Endodermal cell (in vitro differentiated cells): Measurements from ENCODE around the gene GPBAR1. TPM values are rescaled to one million over a fixed set of nuclear protein-coding genes. Genes with fewer than 3 reads are reported as not detected.
A peak's percentile ranks its signal among the peaks of the same experiment; 100 is the strongest.
"Not testable (repeated sequence)": the region's sequence is repeated elsewhere in the genome, so short reads cannot be mapped to it uniquely, and the experiment has no call there.

ENCODE experiments used
- DNase-seq: peaks from one replicate; pipeline ENCODE4 v3.0.0-alpha.2; 2017
- H3K27ac ChIP-seq: 2 replicates; pipeline ENCODE4 v1.5.1; 2013; ENCODE audit warnings: mild to moderate bottlenecking, low read depth, low read length, moderate library complexity
- H3K27me3 ChIP-seq: 2 replicates; pipeline ENCODE4 v1.6.1; 2013; ENCODE audit warnings: mild to moderate bottlenecking, low read length, moderate library complexity; ENCODE audit not compliant: insufficient read depth, control insufficient read depth, poor library complexity, severe bottlenecking
- H3K36me3 ChIP-seq: 2 replicates; pipeline ENCODE4 v1.7.0; 2013; ENCODE audit warnings: mild to moderate bottlenecking, low read length, moderate library complexity; ENCODE audit not compliant: control insufficient read depth, insufficient read depth
- H3K4me1 ChIP-seq: one replicate; pipeline ENCODE4 v1.7.0; 2013; ENCODE audit warnings: low read length; ENCODE audit not compliant: control insufficient read depth, insufficient read depth
- H3K4me3 ChIP-seq: 2 replicates; pipeline ENCODE4 v1.5.1; 2013; ENCODE audit warnings: mild to moderate bottlenecking, low read length, moderate library complexity
- H3K9ac ChIP-seq: 2 replicates; pipeline ENCODE4 v1.6.1; 2013; ENCODE audit warnings: mild to moderate bottlenecking, low read length, moderate library complexity; ENCODE audit not compliant: poor library complexity, severe bottlenecking; ENCODE audit errors: extremely low read depth
- H3K9me3 ChIP-seq: 2 replicates; pipeline ENCODE4 v1.6.1; 2013; ENCODE audit warnings: mild to moderate bottlenecking, low read length, moderate library complexity; ENCODE audit not compliant: control insufficient read depth
- H3K27ac Mint-ChIP-seq: 2 replicates; pipeline ENCODE4 v1.8.0; 2020; ENCODE audit warnings: mixed read lengths
- H3K27me3 Mint-ChIP-seq: 2 replicates; pipeline ENCODE4 v1.8.0; 2021; ENCODE audit warnings: mild to moderate bottlenecking, mixed read lengths; ENCODE audit not compliant: insufficient read depth
- H3K36me3 Mint-ChIP-seq: 2 replicates; pipeline ENCODE4 v1.8.0; 2020; ENCODE audit warnings: low read depth, mixed read lengths
- H3K4me1 Mint-ChIP-seq: 2 replicates; pipeline ENCODE4 v1.8.0; 2020; ENCODE audit warnings: mixed read lengths
- H3K4me3 Mint-ChIP-seq: 2 replicates; pipeline ENCODE4 v1.8.0; 2020; ENCODE audit warnings: mild to moderate bottlenecking, moderate library complexity, mixed read lengths
- H3K9me3 Mint-ChIP-seq: 2 replicates; pipeline ENCODE4 v1.8.0; 2020; ENCODE audit warnings: mild to moderate bottlenecking, mixed read lengths
- CTCF ChIP-seq: fragments of 200-600 bp; sonication (generic); conservative IDR thresholded peaks from 2 replicates; pipeline ENCODE4 v1.5.0; 2021; ENCODE audit warnings: antibody characterized with exemption, mild to moderate bottlenecking
- WGBS, 2 experiments: methylation state at CpG; one replicate each; pipeline versions ENCODE4 v1.1.5 to v1.1.7; 2013; ENCODE audit warnings: missing lambda C conversion rate in 2 of 2, mixed read lengths in 1 of 2; ENCODE audit not compliant: insufficient coverage in 1 of 2, insufficient read length in 1 of 2; 5-methylcytosine and 5-hydroxymethylcytosine counted together
- total RNA-seq, 2 donors: library from RNA; stranded (reverse); fragmentation: NEBNext Ultra II Directional in 1 of 2; extraction: Animal tissue kit (Norgen Biotek cat#: 25700) in 1 of 2; gene quantifications; 2 replicates in 1 of 2; 3 replicates in 1 of 2; pipeline ENCODE4 v1.2.1, GENCODE V29; 2021

GPBAR1 gene
- total RNA-seq, 2 donors from 2014 or later: 0.18 TPM

- 90 to 91% methylated on average over 3 to 11 of the region's 11 CpGs for WGBS, 2 experiments
- peak overlapping the region; percentile 78 for H3K27ac Mint-ChIP-seq
Measured at GRCh38 chr2:218310853-218311540, 50.2 kb downstream of the GPBAR1 start.

GRCh38 chr2:218311541-218312266 lies 50.9 kb downstream of the GPBAR1 start:
- not testable (repeated sequence) for H3K9me3 ChIP-seq, H3K4me3 ChIP-seq, H3K4me1 ChIP-seq, H3K27me3 ChIP-seq, H3K4me3 Mint-ChIP-seq, H3K36me3 ChIP-seq, H3K9me3 Mint-ChIP-seq, H3K36me3 Mint-ChIP-seq, H3K27me3 Mint-ChIP-seq
- peaks cover 24% of the 10 kb centered on the region for H3K4me1 Mint-ChIP-seq
- H3K27ac ChIP-seq: peak overlapping the region; percentile 72
- DNase-seq: peak; percentile 48
- WGBS, 2 experiments: 84 to 87% methylated on average over 4 to 11 of the region's 11 CpGs
- peak overlapping the region; percentile 18 for H3K9ac ChIP-seq
- H3K27ac Mint-ChIP-seq: peak overlapping the region; percentile 78

More at GRCh38 chr2:218310853-218311540, 50.2 kb downstream of the GPBAR1 start:
- TF ChIP-seq CTCF: no peak
- Histone ChIP-seq H3K9me3 (no peaks in the 10 kb centered on the region), H3K27me3 (no peaks in the 10 kb centered on the region), H3K27ac (no peak overlapping the region), H3K36me3 (no peaks in the 10 kb centered on the region), H3K4me3 (no peak overlapping the region), H3K9ac (no peak overlapping the region), H3K4me1 (no peaks in the 10 kb centered on the region)
- DNase-seq: peak; percentile 42
- Mint-ChIP-seq H3K27me3 (no peaks in the 10 kb centered on the region), H3K36me3 (no peaks in the 10 kb centered on the region), H3K4me1 (peaks cover 21% of the 10 kb centered on the region), H3K9me3 (no peaks in the 10 kb centered on the region), H3K4me3 (no peak overlapping the region)

- H3K27me3 ChIP-seq: no peaks in the 10 kb centered on the region
- peaks cover 27% of the 10 kb centered on the region for H3K4me1 Mint-ChIP-seq
- H3K27ac Mint-ChIP-seq: peak overlapping the region; percentile 78
- H3K9me3 ChIP-seq: no peaks in the 10 kb centered on the region
- no peak overlapping the region for H3K4me3 ChIP-seq
- no peaks in the 10 kb centered on the region for H3K27me3 Mint-ChIP-seq
- no peaks in the 10 kb centered on the region for H3K36me3 Mint-ChIP-seq
- no peak overlapping the region for H3K27ac ChIP-seq
- H3K9me3 Mint-ChIP-seq: no peaks in the 10 kb centered on the region
- no peak for DNase-seq
- no peak overlapping the region for H3K4me3 Mint-ChIP-seq
- no peaks in the 10 kb centered on the region for H3K4me1 ChIP-seq
- 73% methylated on average over 2 of the region's 2 CpGs; no CpG with 5 or more reads in 1 of the 2 experiments for WGBS, 2 experiments
- no peak for TF ChIP-seq CTCF
- H3K36me3 ChIP-seq: no peaks in the 10 kb centered on the region
- H3K9ac ChIP-seq: no peak overlapping the region
Measured at GRCh38 chr2:218312267-218312756, 51.5 kb downstream of the GPBAR1 start.
